ENCODE measurements around the gene SOWAHA.

DNA sequence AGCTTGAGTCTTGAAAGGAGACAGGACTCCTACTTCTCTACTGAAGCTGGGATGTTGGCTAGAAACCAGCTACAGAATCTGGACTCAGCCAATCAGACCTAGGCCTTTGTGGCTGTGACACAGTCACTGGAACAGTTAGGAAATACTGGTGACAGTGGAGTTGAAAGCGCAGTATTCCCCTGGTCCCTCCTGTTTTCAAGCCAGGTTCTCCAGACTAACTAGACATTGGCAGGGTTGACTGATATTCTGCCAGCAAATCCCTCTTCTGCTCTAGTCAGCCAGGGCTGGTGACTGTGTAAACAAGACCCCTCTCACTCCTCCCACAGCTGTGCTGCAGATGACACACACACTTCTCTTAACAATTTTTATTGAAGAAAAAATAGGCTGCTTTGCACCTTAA lies 8.7 kb downstream of the SOWAHA start:
- TF ChIP-seq POLR2A (IDR thresholded peaks at IDR 0.05; ENCODE audit: low read length) (no peak), GATA1 (IDR thresholded peaks at IDR 0.05; ENCODE audit: low read depth, low read length) (no peak)
